ENCODE results near the gene ANTKMT.

The ANTKMT gene

GRCh38 chr16:674214-674881 is 46.6 kb upstream of the ANTKMT start:
- Histone ChIP-seq H3K4me3 (ENCODE audit: low read depth, low read length) (no peak overlapping the region), H3K36me3 (replicated peaks) (peaks cover 48% of the 10 kb centered on the region), H3K27ac (no peak overlapping the region), H3K27me3 (replicated peaks) (no peaks in the 10 kb centered on the region)
- TF ChIP-seq CTCF (IDR thresholded peaks at IDR 0.05; ENCODE audit: low read depth, low read length, missing control alignments), result no peak
- DNase-seq, result no peak
- in situ Hi-C loops (cut with HindIII; ENCODE audit: low pct_ligation_motif_present, low sequenced_read_pairs), result no loop called here

GRCh38 chr16:674968-675883 is 45.7 kb upstream of the ANTKMT start, which contains the start of gene RHBDL1:
Gene RHBDL1 (plus strand): TSS chr16:675671. CDS start chr16:675791, 120 bp downstream.
- TF ChIP-seq CTCF (IDR thresholded peaks at IDR 0.05; ENCODE audit: low read depth, low read length, missing control alignments), result no peak
- in situ Hi-C loops (cut with HindIII; ENCODE audit: low pct_ligation_motif_present, low sequenced_read_pairs), result no loop called here
- H3K36me3 ChIP-seq (replicated peaks), result peaks cover 39% of the 10 kb centered on the region
- H3K27me3 ChIP-seq (replicated peaks), result no peaks in the 10 kb centered on the region
- H3K27ac ChIP-seq, result no peak within 1 kb of the TSS
- H3K4me3 ChIP-seq (ENCODE audit: low read depth, low read length), result peak within 1 kb of the TSS; percentile 40
- peak; percentile 34 for DNase-seq

DNA sequence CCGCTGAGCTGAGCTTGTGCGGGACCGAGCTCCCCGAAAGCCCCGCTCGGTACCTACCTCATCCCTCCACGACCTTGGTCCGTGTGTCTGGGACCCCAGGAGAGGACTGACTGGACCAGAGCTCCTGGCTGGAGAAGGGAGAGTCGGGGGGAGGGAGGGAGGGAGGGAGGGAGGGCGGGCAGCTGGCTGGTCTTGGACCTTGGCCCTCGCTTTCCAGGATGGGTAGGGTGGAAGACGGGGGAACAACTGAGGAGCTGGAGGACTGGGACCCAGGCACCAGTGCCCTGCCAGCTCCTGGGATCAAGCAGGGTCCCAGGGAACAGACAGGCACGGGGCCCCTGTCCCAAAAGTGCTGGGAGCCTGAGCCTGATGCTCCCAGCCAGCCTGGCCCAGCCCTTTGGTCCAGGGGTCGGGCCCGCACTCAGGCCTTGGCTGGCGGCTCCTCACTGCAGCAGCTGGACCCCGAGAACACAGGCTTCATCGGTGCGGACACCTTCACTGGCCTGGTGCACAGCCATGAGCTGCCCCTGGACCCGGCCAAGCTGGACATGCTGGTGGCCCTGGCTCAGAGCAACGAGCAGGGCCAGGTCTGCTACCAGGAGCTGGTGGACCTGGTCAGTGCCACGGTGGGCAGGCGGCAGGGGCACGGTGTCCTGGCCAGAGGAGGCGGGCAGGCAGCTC is 44.9 kb upstream of the ANTKMT start:
- in situ Hi-C loops (cut with HindIII; ENCODE audit: low pct_ligation_motif_present, low sequenced_read_pairs), result no loop called here
- DNase-seq, result no peak
- Histone ChIP-seq H3K27ac (no peak overlapping the region), H3K36me3 (replicated peaks) (peaks cover 31% of the 10 kb centered on the region), H3K4me3 (ENCODE audit: low read depth, low read length) (peak overlapping the region; percentile 29), H3K27me3 (replicated peaks) (no peaks in the 10 kb centered on the region)
- TF ChIP-seq CTCF (IDR thresholded peaks at IDR 0.05; ENCODE audit: low read depth, low read length, missing control alignments), result no peak

DNA sequence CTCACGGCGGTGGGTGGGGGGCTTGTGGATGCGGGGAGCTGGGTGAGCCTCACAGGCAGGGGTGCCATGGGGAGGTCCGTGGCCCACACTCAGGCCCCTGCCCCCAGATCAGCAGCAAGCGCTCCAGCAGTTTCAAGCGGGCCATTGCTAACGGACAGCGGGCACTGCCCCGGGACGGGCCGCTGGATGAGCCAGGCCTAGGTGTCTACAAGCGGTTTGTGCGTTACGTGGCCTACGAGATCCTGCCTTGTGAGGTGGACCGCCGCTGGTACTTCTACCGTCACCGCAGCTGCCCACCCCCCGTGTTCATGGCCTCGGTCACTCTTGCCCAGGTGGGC is 44.4 kb upstream of the ANTKMT start:
- DNase-seq, result no peak
- no peaks in the 10 kb centered on the region for H3K27me3 ChIP-seq (replicated peaks)
- no peak overlapping the region for H3K4me3 ChIP-seq (ENCODE audit: low read depth, low read length)
- no peak overlapping the region for H3K27ac ChIP-seq
- in situ Hi-C loops (cut with HindIII; ENCODE audit: low pct_ligation_motif_present, low sequenced_read_pairs), result no loop called here
- peaks cover 27% of the 10 kb centered on the region for H3K36me3 ChIP-seq (replicated peaks)
- no peak for TF ChIP-seq CTCF (IDR thresholded peaks at IDR 0.05; ENCODE audit: low read depth, low read length, missing control alignments)

DNA sequence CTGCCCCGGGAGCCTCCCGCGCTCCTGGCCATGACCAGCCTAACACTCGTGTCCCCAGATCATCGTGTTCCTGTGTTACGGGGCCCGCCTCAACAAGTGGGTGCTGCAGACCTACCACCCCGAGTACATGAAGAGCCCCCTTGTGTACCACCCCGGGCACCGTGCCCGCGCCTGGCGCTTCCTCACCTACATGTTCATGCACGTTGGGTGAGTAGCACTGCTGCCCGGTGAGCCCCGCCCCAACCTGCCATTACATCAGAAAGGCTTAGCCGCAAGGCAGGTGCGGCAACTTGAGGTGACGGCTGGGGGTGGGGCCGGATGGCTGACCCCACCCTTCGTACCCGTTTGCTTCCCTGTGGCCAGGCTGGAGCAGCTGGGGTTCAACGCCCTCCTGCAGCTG is 44.0 kb upstream of the ANTKMT start:
- no peak for DNase-seq
- TF ChIP-seq CTCF (IDR thresholded peaks at IDR 0.05; ENCODE audit: low read depth, low read length, missing control alignments), result no peak
- H3K4me3 ChIP-seq (ENCODE audit: low read depth, low read length), result no peak overlapping the region
- H3K27me3 ChIP-seq (replicated peaks), result no peaks in the 10 kb centered on the region
- peaks cover 30% of the 10 kb centered on the region for H3K36me3 ChIP-seq (replicated peaks)
- in situ Hi-C loops (cut with HindIII; ENCODE audit: low pct_ligation_motif_present, low sequenced_read_pairs), result no loop called here
- no peak overlapping the region for H3K27ac ChIP-seq
